Measurements from ENCODE around the gene ADAMTS13.

Gene ADAMTS13

GRCh38 chr9:133494636-133495326, 72.6 kb downstream of the ADAMTS13 start:
- no peak for DNase-seq (ENCODE audit: low read depth)
- TF ChIP-seq, protein P1, sequence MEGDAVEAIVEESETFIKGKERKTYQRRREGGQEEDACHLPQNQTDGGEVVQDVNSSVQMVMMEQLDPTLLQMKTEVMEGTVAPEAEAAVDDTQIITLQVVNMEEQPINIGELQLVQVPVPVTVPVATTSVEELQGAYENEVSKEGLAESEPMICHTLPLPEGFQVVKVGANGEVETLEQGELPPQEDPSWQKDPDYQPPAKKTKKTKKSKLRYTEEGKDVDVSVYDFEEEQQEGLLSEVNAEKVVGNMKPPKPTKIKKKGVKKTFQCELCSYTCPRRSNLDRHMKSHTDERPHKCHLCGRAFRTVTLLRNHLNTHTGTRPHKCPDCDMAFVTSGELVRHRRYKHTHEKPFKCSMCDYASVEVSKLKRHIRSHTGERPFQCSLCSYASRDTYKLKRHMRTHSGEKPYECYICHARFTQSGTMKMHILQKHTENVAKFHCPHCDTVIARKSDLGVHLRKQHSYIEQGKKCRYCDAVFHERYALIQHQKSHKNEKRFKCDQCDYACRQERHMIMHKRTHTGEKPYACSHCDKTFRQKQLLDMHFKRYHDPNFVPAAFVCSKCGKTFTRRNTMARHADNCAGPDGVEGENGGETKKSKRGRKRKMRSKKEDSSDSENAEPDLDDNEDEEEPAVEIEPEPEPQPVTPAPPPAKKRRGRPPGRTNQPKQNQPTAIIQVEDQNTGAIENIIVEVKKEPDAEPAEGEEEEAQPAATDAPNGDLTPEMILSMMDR (conservative IDR thresholded peaks at IDR 0.05; ENCODE audit: low read depth, low read length): no peak
- H3K4me3 ChIP-seq (ENCODE audit: low read length): no peak overlapping the region

DNA sequence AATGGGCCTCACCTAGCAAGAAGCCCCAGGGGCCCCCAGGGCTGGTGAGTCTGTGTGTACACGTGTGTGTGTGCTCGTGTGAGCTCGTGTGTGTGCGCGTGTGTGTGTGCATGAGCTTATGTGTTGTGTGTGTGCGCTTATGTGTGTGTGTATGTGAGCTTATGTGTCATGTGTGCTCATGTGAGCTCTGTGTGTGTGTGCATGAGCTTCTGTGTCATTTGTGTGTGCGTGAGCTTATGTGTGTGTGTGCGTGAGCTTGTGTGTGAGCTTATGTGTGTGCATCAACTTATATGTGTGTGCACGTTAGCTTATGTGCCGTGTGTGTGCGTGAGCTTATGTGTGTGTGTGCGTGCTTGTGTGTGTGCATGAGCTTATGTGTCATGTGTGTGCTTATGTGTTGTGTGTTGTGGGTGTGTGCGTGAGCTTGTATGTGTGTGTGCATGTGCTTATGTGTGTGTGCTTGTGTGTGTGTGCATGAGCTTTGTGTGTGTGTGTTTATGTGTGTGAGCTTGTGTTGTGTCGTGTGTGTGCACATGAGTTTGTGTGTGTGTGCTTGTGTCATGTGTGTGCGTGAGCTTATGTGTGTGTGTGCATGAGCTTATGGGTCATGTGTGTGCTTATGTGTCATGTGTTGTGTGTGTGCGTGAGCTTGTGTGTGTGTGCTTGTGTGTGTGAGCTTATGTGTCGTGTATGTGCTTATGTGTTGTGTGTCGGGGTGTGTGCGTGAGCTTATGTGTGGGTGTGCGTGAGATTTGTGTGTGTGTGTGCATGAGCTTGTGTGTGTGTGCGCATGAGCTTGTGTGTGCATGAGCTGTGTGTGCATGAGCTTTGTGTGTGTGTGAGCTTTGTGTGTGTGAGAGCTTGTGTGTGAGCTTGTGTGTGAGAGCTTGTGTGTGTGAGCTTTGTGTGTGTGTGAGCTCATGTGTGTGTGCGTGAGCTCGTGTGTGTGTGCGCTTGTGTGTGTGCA, 73.4 kb downstream of the ADAMTS13 start:
- TF ChIP-seq, protein P1 (conservative IDR thresholded peaks at IDR 0.05; ENCODE audit: low read depth, low read length): no peak
- no peak overlapping the region for H3K4me3 ChIP-seq (ENCODE audit: low read length)
- no peak for DNase-seq (ENCODE audit: low read depth)

DNA sequence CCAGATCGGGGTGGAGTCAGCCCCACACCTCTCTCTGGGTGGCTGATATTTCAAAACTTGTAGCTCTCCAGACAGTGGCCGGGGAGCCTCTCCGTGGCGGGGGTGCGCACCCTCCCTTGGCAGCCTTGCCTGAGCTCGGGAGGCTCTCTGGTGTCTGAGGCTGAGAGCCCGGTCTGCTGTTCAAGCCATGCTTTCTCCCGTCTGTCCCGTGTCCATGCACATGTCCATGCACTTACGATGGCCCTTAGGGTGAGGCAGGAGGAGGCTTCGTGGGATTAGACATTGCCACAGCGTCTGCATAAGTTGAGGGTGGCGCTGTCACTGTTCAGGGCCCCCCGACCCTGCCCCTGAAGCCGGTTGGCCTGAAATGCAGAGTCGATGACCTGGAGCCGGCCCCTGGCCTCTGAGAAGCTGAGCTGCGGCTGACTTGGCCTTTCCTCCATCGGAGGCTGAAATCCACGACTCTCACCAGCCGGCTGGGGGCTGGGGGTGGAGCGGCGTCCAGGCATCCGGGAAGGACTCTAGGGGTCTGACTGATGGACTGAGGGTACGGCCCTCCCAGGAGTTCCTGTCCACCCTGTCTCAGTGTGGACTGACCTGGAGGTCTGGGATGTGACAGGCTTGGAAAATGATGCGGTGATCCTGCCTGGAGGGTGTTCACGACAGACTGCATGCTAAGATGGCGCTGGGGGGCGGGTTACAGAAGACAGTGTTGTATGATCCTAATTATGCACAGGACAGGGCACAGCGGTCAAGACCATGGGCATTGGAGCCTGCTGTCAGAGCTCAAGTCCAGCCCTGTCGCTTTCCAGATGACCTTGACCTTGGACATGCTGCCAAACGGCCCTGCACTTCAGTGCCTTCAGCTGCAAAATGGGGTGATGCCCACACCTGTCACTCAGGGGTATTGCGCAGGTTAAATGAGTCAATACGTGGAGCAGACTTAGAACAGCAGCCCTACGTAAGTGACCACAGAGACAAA, 75.0 kb downstream of the ADAMTS13 start:
- DNase-seq (ENCODE audit: low read depth): no peak
- no peak overlapping the region for H3K4me3 ChIP-seq (ENCODE audit: low read length)
- TF ChIP-seq, protein P1 (conservative IDR thresholded peaks at IDR 0.05; ENCODE audit: low read depth, low read length): no peak

DNA sequence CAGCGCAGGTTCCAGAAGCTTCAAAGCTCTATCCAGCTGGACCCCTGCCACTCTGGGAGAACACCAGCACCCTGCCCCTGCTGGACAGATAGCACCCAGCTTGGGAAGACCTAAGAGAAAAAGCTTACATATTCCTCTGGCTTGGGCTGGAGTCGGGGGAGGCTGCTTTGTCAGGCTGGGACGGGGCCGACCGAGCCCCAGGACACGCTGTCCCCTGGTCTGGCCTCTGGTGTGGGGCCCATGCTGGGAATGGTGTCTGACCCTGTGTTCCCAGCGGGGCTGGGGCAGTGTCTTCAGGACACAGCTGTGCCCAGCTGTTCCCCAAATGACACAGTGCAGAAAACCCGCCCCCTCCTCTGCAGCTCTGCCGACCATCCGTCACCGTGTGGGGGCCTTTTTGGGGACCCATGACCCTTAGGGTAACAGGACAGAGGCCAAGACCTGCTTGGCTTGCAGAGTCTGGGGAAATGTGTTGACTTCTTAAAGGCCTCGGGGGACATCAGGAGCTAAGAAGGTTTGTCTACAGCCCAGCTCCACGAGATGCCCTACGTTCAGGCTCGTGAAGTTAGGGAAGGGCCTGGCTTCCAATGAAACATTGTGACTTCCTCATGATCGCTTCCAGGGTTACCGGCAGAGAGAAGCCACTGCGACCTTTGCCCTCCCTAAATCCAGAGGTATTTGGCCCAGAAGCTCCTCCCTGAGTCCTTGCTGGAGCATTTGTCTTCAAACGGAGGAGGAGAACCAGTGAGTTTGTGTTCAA, 77.1 kb downstream of the ADAMTS13 start:
- DNase-seq (ENCODE audit: low read depth): no peak
- H3K4me3 ChIP-seq (ENCODE audit: low read length): no peak overlapping the region
- TF ChIP-seq, protein P1 (conservative IDR thresholded peaks at IDR 0.05; ENCODE audit: low read depth, low read length): no peak

DNA sequence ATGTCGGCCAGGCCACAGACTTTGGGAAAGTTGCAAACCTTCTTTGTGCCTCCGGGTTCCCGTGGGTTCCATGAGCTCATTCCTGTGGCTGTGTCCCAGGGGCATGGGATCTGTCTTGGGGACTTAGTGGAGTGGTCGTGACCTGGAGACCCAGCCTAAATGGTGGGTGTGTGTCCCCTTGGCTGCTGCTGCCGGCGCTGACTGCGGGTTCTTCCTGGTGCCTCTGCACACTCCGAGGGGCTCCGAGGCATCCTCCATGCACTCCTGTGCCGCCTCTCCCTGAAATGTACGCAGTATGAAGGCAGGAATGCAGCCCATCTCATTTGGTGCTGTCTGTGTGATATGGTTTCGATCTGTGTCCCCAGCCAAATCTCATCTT, 77.7 kb downstream of the ADAMTS13 start:
- H3K4me3 ChIP-seq (ENCODE audit: low read length): no peak overlapping the region
- TF ChIP-seq, protein P1 (conservative IDR thresholded peaks at IDR 0.05; ENCODE audit: low read depth, low read length): no peak
- DNase-seq (ENCODE audit: low read depth): no peak

DNA sequence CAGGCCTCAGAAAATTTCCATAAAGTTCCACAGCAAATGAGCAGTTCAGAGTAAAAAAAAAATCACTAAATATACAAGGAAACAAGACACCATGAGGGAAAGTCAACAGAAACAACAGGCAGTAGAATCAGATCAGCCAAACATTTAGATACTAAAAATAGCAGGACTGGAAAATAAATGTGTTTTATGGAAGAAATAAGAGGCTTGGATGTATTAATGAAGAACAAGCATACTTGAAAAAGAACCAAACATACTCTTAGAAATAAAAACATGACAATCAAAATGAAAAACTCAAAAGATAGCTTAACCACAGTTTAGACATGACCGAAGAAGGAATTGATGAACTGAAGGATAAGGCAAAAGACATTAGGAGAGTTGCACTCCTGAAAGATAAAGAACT, 79.9 kb downstream of the ADAMTS13 start:
- H3K4me3 ChIP-seq (ENCODE audit: low read length): no peak overlapping the region
- no peak for DNase-seq (ENCODE audit: low read depth)
- TF ChIP-seq, protein P1 (conservative IDR thresholded peaks at IDR 0.05; ENCODE audit: low read depth, low read length): no peak

Data from retinal pigment epithelial cell (primary cell).